GM21717 (cell line): ENCODE measurements around the gene TRMO.

Experiments
- ATAC-seq: cut with Tn5 transposase; IDR thresholded peaks from one replicate; pipeline ENCODE4 v1.9.1; 2021; ENCODE audit warnings: mild to moderate bottlenecking, moderate library complexity; ENCODE audit not compliant: unreplicated experiment

Gene TRMO

GRCh38 chr9:97940233-97940632, 17.9 kb upstream of the TRMO start:
- no peak for ATAC-seq

GRCh38 chr9:97938081-97938644, 15.9 kb upstream of the TRMO start, which contains the start of gene HEMGN:
Gene HEMGN, minus strand, starts transcription at chr9:97938172. Its CDS starts 36 bp downstream, at chr9:97938136.
- no peak for ATAC-seq

GRCh38 chr9:97936998-97937397, 14.7 kb upstream of the TRMO start:
- no peak for ATAC-seq

- ATAC-seq, result no peak
Measured at GRCh38 chr9:97935276-97935675, 13.0 kb upstream of the TRMO start.

GRCh38 chr9:97934321-97935115, 12.2 kb upstream of the TRMO start:
- ATAC-seq, result no peak

GRCh38 chr9:97933297-97933998, 11.1 kb upstream of the TRMO start:
- ATAC-seq, result no peak

GRCh38 chr9:97930972-97931371, 8.7 kb upstream of the TRMO start:
- ATAC-seq, result no peak

- no peak for ATAC-seq
Measured at GRCh38 chr9:97928986-97929604, 6.8 kb upstream of the TRMO start.

- ATAC-seq, result no peak
Measured at GRCh38 chr9:97925497-97926334, 3.4 kb upstream of the TRMO start.

- ATAC-seq, result no peak
Measured at GRCh38 chr9:97924386-97924785, 2.1 kb upstream of the TRMO start.

- no peak for ATAC-seq
Measured at GRCh38 chr9:97923529-97924108, 1.3 kb upstream of the TRMO start.

- ATAC-seq, result no peak
Measured at GRCh38 chr9:97919217-97919813, 3.0 kb downstream of the TRMO start.

GRCh38 chr9:97918611-97919010, 3.7 kb downstream of the TRMO start:
- no peak for ATAC-seq

- ATAC-seq, result no peak
Measured at GRCh38 chr9:97911970-97912369, 10.3 kb downstream of the TRMO start.

- ATAC-seq, result no peak
Measured at GRCh38 chr9:97911528-97911927, 10.8 kb downstream of the TRMO start.

GRCh38 chr9:97910357-97910756, 11.9 kb downstream of the TRMO start:
- ATAC-seq, result no peak

- no peak for ATAC-seq
Measured at GRCh38 chr9:97908705-97909104, 13.6 kb downstream of the TRMO start.

GRCh38 chr9:97907632-97908031, 14.7 kb downstream of the TRMO start:
- no peak for ATAC-seq

GRCh38 chr9:97907046-97907445, 15.3 kb downstream of the TRMO start:
- no peak for ATAC-seq
